ENCODE data around the gene PLXNA2.

GRCh38 chr1:208053661-208054060 is 190.5 kb downstream of the PLXNA2 start:
- TF ChIP-seq POLR2A (IDR thresholded peaks at IDR 0.05), result no peak
- TF ChIP-seq, protein P1, sequence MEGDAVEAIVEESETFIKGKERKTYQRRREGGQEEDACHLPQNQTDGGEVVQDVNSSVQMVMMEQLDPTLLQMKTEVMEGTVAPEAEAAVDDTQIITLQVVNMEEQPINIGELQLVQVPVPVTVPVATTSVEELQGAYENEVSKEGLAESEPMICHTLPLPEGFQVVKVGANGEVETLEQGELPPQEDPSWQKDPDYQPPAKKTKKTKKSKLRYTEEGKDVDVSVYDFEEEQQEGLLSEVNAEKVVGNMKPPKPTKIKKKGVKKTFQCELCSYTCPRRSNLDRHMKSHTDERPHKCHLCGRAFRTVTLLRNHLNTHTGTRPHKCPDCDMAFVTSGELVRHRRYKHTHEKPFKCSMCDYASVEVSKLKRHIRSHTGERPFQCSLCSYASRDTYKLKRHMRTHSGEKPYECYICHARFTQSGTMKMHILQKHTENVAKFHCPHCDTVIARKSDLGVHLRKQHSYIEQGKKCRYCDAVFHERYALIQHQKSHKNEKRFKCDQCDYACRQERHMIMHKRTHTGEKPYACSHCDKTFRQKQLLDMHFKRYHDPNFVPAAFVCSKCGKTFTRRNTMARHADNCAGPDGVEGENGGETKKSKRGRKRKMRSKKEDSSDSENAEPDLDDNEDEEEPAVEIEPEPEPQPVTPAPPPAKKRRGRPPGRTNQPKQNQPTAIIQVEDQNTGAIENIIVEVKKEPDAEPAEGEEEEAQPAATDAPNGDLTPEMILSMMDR (IDR thresholded peaks at IDR 0.05), result no peak

Measured in vagina (tissue), 2 donors.